ENCODE measurements around the gene HHLA2.

Gene HHLA2

DNA sequence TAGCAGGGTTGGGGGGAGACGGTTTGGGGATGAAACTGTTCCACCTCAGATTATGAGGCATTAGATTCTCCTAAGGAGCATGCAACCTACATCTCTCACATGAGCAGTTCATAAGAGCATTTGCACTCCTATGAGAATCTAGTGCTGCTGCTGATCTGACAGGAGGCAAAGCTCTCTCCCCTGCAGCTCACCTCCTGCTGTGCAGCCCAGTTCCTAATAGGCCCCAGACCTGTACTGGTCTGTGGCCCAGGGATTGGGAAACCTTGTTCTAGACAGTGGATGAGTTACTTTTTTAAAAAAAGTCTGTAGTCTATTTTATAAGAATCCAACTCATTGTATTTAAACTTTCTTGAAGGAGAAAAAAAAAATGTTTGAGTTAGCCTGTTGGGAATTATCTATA is 100.0 kb downstream of the HHLA2 start:
- no peak for FAIRE-seq

DNA sequence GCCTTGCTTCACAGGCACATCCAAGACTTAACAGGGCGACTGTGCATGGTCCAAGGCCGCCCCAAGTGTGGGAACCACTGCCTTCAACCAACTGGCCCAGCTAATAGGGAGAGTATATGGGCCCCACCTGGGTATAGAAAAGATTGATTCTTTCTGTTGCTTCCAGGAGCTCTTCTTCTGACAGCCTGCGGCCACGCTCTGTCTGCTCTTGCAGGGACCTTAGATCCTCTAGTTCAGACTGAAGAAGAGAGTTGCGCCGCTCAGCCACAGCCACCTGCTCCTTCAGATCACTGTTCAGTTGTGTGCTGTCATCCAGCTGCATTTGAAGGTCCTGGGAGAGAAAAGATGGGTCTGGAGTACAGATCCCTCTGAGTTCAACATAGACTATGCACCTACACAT is 102.2 kb downstream of the HHLA2 start:
- no peak for FAIRE-seq

DNA sequence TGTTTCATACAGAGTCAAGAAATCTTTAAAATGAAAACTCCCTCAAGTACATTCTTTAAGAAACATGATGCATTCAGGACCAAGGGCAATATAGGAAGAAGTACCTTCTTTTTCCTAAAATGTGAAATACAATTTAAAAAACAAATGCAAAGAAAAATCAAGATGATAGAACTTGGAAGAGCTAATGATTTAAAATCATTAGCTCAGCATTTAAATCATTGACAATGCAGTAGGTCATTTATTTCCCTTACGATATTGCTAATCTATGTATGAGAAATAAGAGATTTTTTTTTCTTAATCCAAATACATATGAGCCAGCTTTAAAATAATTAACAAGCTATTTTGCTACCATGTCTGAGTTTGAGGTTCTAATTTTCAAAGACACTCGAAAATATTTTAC is 105.5 kb downstream of the HHLA2 start:
- FAIRE-seq, result no peak

DNA sequence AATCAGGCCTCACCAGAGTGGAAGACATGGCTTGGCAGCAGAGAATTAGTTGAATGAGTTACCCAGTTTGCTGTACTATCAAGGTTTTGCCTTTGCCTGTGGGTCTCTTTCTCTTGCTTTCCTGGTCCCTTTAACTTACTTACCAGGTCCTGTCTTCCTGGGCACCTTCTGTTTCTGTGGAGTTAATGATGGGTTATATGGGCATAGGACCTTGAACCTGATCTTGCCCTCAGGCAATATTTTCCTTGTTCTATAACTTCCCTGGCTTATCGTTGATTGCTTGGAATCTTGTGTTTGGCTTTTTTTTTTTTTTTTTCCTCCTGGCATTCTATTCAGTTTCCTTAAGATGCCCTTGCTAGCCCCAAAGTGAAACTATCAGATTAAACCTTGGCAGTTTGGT is 106.8 kb downstream of the HHLA2 start:
- no peak for FAIRE-seq

DNA sequence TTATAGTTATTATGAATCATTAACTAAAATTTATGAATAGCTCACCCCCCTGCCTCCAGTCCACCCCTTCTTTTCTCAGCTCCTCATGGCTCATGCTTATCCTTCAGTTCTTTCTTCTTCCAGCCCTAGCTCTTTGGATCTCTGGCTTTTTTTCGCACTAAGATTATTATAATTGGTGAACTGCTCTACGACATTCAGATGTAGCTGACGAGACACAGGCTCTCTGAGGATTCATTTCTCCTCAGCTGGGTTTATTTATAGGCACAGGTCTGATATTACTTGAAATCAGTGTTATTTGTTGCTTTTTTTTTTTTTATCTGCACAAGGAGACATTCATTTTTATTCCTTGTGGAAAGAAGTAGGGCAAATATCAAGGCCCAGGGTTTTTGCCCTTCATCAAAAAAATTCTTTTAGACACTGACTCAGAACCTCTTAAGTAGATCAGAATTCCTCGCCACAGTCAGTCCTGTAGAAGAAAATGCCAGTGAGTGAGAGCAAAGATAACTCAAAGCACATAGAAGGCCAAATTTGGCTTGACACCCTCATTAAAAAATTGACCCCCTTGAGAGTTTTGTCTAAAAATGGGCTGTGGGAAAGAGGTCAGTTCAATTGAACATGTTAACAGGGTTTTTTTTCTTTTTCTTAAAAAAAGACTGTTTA is 107.5 kb downstream of the HHLA2 start:
- no peak for FAIRE-seq

DNA sequence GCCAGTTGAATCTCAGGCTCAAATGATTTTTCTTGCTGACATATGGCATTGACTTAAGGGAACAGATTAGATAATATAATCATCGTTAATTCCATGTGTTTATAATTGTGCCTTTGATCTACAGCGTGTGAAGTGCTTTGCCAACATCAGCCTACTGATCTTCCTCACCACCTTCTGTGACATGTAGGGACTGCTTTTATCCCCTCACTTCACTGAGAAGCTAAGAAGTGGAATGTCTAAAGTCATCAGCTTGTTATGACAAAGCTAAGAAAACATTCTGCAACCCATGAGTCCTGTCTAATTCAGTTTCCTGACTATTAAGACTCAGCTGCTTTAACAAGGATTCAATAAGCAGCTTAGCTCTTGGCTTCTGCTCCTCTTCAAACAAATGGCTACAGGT is 108.0 kb downstream of the HHLA2 start:
- no peak for FAIRE-seq

DNA sequence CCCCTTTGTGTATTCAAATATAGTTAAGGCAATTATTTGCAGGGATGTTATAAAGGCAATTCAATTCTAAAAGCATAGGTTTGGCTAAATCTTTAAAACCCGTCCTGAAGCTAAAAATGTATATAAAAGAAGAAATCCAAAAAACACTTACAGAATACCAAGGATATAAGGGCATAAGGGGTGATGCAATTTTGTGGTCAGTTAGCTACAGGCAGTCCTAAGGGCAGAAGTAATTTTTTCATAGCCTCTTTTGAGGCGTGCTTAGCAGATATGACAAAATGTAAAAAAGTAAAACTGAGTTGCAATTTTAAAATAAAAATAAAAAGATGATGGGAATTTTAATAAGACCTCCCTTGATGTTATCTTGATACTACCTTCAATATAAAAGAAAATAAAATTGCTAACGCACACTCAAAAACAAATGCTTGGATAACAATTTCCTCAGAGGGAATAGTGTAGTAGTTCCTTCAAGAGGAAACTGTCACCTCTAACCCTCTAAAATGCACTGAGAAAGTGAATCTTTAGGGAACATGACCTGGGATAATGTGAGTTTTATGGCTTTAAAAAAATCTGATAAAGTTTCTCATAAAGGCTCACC is 109.8 kb downstream of the HHLA2 start:
- FAIRE-seq, result no peak

DNA sequence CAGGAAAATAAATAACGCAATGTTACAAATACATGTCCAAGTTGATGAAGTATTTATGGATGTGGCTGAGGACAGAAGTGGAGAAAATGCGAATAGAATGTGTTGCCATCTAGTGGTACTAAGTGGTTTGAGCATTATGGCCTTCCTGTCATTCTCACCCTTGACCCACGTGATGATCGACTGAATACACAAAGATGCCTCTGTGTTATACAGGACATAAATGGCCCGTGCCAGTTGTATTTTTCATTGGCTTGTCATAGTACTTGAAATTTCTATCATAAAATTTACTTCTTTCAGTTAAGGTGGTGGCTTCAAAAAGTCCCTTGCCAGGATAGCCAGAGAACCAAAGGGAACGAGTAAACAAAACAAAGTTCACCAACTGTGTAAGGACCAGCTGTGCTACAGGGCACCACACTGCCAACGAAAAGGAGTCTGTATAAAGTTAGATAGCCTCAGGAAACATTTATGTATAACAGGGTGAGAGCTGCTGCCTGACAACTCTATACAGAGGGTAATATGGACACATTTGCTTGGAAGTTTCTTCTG is 110.4 kb downstream of the HHLA2 start:
- no peak for FAIRE-seq

DNA sequence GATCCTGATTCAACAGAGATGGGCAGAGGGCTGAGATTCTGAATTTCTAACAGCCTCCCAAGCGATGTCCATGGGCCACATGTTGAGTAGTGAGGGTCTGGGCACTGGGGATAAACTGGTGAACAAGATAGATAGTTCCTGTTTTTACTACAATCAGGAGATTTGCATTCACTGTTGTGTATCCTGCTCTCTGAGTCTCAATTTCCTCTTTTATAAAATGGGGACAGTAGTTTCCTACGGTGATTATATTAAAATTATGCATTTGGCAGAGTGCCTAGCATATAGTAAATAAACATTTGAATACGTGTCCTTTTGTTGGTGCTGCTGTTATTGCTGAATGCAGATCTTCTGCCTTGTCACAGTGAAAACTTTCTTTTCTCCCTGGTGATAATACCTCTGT is 111.5 kb downstream of the HHLA2 start:
- FAIRE-seq, result no peak

DNA sequence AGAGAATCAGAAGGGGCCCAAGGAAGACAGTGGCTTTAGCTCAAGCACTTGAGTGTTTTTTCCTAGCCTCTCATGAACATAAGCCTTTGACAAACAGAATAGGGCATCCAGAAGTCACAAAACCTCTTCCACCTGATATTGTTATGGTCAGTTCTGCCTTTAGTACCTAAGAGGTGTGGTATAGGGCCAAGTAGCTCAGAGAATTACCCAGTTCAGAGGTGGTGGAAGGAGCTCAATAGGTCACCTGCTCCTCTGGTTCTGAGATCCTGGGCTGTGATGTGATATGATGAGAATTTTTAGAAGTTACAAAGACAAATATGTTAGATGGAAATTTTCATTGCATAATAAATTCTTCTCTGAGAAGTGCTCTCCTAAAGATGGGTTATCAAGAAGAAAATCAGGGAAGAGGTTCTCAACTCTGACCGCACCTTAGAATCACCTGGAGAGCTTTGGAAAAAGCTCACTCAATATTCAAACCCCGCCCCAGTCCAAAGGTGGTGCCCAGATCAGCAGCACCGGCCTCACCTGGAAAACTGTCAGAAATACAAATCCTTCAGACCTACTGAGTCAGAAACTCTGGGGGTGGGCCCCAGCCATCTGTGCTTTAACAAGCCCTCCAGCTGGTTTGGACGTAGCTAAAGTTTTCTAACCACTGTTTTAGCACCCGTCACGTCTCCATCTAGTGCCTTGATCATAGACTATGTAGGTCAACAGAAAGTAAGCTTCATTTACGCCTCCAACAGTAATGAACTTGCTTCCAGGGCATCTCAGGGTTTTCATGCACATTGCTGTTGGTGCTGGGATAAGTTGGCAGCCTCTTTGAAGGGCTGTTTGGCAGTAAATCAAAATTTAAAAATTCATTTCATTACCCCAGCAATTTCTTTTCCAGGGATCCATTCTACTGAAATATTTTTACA is 112.8 kb downstream of the HHLA2 start:
- no peak for FAIRE-seq

DNA sequence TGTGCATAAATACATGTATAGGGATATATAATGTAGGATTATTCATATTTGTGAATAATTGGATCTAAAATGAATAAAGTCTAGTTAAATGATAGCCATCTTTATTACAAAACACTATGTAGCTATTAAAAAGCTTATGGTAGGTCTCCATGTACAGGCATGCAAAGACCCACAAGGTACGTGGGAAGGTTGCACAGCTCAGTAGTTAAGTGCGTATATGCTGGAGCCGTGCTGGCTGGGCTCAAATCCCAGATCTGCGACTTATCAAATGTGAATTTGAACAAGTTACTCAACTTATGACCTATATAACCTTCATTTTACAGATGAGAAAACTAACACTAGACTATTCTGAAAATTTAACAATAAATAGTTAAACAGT is 113.4 kb downstream of the HHLA2 start:
- FAIRE-seq, result no peak

DNA sequence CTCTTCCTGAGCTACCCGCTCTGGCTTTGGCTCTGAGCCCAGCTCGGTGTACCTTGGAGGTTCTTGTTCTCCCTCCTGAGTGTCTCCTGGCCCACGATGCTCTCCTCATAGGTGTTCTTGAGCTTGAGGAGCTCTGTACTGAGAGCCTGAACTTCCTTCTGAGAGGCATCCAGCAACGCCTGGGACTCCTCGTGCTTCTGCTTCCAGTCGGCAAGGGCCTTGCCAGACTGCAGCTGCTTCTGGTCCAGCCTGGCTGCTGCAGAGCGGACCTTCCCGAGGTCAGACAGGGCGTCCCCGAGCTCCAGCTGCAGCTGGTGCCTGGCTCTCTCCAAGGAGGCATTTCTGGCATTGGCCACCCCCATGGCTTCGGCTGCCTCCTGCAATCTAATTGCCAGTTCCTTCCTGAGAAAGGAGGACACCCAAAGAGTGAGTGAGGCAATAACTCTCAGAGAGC is 114.2 kb downstream of the HHLA2 start:
- FAIRE-seq, result no peak

DNA sequence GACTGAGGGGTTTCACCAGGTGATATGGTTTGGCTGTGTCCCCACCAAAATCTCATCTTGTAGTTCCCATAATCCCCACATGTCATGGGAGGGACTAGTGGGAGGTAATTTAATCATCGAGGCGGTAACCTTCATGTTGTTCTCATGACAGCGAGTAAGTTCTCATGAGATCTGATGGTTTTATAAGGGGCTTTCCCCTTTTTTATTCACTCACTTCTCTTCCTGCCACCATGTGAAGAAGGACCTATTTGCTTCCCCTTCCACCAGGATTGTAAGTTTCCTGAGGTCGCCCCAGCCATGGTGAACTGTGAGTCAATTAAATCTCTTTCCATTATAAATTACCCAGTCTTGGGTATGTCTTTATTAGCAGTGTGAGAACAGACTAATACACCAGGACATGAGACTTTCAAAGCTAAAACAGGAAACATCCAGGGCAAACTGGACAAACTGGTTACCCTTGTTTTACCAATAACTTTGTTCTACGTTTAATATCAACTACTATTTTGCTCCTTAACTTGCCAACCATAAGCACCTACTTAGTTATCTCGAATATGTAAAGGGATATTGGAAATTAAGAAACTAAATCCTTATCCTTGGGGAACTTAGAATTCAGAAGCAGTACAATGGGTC is 115.9 kb downstream of the HHLA2 start:
- FAIRE-seq, result no peak

DNA sequence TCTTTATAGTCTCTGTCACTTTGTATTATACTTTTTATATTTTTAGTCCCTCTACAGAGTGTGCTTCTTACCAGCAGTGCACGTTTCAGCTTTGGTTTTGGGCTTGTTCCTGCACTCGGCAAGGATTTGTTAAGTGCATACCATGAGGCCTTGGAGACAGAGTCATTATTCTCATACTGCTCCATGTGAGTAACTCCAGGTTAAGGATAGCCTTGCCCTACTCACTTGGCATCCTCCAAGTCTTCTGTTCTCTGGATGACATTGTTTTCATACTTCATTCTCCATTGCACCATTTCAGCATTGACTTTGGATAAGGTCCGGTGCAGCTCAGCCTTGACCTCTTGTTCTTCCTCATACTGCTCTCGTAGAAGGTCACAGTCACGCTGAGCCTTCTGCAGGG is 117.7 kb downstream of the HHLA2 start:
- FAIRE-seq, result no peak

DNA sequence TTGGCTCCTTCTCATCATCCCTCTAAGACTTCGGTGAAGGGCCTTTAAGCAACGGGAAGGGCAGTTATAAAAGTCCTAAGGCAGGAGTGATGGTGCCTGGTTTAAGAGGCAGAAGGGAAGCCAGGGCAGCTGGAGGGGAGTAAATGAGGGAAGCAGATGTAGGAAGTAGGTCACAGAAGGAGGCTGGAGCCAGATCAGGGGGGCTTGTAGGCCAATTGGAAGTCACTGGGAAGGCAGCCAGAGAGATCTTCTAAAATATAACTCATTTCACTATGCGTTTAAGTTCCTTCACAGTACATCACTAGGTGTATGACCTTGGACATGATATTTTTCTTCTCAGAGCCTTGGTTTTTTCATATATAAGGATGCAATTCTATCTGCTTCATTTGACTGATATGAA is 119.3 kb downstream of the HHLA2 start:
- FAIRE-seq, result no peak

DNA sequence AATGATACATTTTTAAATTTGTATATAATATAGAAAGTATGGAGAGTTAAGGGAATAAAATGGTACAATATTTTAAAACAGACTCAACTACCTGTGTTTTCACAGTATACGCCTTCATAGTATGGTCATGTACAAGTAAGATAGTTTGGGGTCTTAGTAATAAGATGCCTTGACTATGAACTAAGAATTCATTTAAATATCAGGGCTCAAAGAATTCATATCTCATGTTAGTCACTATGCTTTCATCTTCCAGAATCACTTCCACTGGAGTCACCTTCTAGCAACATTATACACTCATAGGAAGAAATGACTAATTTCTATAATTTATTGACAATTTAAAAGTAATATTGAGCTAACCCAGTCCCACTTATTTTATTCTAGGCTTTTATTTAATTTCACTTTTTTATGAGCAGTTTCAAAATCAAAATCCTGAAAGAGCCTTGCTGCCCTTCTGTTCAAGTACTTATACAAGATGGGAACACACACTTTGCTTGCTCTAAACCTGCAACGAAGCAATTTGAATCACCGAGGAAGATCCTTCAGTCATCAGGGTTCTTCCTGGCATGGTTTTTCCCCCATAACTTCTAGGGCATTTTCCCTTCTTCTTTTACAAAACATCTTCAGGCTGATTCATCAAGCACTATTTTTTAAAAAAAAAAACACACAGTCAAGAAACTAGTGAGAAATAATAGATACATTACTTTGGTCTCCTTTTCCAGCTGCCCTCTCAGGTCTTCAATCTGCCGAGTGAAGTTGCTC is 119.9 kb downstream of the HHLA2 start:
- no peak for FAIRE-seq

DNA sequence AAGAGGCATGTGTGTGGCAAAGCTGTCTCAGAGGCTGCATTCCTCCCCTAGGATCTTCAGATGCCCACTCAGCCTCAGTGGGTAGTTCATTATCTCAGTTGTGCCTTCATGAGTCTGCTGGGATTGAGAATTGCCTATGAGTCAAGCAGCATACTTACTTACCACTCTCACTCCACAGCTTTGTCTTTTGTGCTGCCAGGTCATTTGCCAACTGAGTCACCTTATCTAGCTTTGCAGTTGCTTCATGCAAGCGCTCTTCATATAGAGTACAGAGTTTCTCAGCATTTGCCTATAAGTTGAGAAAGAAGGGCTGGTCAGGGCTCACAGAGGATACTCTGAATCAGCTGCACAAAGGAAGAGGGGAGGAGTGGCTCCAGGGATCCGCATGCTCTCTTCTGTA is 124.6 kb downstream of the HHLA2 start:
- no peak for FAIRE-seq

Measured in TTC549 (cell line).